ENCODE results near the gene XRCC6.
A peak's percentile ranks its signal among the peaks of the same experiment; 100 is the strongest.
"Not testable (repeated sequence)": the region's sequence is repeated elsewhere in the genome, so short reads cannot be mapped to it uniquely, and the experiment has no call there.

Gene XRCC6

DNA sequence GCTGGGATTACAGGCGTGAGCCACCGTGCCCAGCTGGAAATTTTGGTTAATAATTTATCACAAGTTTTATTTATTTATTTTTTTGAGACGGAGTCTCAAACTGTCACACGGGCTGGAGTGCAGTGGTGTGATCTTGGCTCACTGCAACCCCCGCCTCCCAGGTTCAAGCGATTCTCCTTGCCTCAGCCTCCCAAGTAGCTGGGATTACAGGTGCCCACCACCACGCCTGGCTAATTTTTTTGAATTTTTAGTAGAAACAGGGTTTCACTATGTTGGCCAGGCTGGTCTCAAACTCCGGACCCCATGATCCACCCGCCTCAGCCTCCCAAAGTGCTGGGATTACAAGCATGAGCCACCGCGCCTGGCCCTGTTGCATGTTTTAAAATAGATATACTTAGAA lies 65.8 kb downstream of the XRCC6 start:
- DNase-seq (ENCODE audit: low spot score), result not testable (repeated sequence)

DNA sequence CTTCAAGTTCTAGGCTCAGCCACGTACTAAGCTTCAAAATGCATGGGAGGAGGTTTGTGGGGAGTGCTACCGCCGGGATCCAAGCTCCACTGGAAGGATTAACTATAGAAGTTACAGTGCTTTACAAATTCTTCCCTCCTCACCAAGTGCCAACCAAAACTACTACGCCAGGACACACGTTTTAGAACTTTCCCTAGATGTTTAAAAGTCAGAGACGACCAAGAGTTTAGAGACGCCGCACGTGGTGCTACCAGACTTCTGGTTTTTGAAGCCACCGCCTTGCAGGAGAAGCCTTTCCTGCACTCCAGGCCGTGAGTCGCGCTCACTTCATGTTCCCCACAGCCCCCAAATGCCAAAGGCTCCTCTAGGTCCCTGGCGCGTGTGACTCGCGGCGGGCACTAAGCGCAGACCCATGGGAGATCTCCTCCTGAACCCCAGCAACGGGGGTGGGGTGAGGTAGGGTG lies 66.8 kb downstream of the XRCC6 start:
- peak; percentile 52 for DNase-seq (ENCODE audit: low spot score)

DNA sequence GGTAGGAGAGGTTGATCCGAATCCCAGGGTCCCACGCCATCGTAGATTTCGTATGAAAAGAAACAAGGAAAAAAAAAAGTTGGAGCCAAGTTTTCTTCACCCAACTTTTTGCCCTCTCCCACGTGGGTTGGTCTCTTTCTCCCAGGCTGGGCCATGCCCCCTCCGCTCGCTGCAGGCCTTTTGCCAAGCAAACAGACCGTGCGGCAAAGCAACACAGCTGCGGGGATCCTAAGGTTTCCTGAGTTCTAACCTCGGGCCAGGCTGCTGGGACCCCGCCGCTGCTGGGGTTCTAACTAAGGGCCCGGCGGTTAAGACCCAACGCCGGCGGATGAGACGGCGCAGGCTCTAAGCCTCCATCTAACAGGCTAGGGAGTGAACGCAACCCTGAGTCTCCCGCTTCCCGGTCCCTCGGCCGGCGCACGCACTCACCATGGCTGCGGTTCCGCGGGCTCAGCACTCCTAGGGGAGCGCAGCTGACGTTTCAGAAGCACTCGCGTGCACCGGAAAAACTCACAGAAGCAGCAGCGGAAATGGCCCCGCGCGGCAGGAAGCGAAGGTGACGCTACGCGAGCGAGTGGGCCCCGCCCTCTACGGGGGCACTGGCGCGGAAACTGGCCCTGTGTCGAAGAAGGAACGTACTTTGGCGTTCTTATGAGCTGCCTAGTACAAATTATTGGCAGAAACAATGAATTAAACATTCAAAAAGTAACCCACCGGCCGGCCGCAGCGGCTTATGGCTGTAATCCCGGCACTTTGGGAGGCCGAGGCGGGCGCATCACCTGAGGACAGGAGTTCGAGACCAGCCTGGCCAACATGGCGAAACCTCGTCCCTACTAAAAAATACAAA lies 67.5 kb downstream of the XRCC6 start, which contains the start of gene SNU13:
SNU13 (minus strand) TSS at position 503 of the 847 bp plus-strand sequence; CDS start at position 432, 71 bp downstream.
- DNase-seq (ENCODE audit: low spot score), result peak; percentile 95

DNA sequence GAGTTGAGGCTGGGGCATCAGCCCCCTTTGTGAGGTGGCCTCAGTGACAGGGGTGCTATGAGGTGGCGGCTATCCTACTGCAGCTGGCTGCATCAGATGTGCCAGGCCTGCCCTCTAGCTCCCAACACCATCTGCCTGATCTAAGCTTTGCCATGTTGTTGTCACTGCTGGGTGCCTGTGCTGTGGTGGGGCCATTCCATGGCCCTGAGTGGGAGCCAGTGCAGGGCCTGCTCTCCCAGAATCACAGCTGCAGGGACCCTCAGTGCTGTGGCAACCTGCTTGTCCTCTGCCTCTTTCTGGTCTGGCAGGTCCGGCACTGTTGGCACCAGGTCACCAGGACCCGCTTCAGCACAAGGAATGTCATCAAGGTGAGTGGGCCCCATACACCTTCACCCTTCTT lies 69.4 kb downstream of the XRCC6 start:
- no peak for DNase-seq (ENCODE audit: low spot score)

DNA sequence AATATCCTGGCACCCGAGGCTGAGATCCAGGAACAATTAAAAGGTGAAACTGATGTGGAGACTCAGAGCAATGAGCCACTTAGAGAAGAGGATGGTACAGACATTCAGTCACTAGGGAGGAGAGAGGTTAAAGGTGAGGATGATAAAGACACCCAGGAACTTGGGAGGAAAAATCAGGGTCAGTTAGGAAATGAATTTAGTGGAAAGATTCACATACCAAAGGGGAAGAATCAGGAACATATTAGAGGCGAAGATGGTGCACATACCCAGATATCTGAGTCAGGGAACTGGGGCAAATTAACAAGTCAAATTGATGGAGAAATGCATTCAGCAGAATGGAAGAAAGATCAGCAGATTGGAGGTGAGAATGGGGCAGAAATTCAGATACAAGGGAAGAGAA lies 74.1 kb downstream of the XRCC6 start:
- DNase-seq (ENCODE audit: low spot score), result no peak

DNA sequence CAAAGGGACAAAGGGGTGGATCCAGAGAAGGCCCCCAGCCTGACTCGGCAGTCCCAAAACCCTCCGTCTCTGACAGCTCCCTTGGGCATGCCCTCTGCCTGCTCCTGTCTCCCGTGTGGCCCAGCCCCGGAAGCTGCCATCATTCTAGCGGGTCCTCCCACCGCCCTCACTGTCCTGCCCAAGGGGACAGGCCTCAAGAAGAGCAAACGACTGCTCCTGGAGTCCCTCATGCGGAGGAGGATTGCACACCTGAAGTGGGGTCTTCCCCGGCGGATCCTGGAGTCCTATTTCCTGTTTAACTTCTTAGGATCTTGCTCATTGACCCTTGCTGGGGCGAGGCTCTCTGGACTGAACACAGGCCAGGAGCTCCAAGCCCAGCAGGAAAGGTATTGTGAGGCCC lies 75.6 kb downstream of the XRCC6 start:
- peak; percentile 50 for DNase-seq (ENCODE audit: low spot score)

DNA sequence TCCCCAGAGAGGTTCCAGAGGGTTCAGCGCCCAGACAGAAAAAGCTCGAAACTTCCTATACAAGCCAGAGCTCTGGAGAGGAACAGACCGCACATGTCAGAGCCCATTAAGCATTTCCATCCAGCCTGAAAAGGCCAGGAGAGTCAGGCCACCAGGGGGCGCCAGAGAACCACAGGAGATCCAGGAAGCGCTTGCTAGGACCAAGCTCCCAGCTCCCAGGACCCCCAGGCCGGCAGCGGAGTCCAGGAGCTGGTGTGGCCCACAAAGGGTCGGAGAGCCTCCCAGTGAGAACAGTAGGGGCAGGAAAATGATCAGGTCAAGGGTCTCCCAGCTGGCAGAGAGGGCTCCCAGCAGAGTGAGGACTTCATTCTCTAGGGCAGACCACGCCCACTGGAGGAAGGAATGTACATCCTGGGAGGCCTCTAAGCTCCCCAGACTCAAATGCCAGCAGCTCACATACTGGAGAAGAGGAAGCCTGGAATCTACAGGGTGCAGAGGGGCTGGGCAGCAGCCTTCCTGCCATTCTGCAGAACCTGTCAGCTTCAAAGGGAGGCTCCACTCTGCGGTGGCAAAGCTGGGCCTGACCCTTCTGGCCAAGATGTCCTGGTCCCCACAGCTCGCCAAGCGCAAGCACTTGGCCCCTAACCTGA lies 76.2 kb downstream of the XRCC6 start:
- DNase-seq (ENCODE audit: low spot score), result peak; percentile 90

DNA sequence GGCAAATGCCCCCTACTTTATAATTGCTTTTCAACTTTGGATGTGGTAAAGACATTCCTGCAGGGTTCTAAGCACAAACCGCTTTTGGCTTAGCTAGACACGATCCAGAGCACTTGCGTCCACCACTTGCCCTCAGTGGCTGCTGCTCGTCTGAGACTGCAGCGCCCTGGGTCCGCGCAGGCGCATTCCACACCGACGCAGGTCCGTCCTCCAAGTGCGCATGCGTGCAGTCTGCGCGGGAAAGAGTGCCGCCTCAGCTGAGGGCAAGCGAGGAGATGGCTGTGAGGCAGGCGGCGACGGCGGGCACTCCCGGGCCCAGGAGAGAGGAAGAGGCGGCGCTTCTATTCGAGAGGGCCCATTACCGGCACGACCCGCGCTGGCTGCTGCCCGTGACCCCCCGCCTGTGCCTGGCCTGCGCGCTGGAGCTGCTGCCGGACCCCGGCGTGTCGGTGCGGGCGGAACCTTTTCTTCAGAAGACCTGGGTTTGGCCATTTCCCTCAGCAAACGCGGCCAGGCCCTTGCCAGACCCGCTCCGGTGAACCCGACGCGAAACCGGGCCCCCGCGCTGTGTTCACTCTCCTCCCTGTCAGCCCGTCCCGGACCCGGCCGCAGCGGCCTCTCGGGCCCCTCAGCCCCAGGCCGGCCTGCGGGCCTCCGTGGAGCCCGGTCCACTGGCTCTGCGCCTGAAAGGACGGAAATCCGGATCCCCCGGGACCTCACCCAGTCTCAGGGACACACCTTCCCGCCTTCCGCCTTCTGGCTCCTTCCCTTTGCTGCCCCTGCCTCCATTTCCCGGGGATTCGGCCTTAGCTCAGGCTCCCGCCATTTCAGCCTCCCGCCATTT lies 78.4 kb downstream of the XRCC6 start, which contains the start of gene MEI1:
MEI1 (plus strand) TSS at position 240 of the 844 bp plus-strand sequence; CDS start at position 276, 36 bp downstream.
- DNase-seq (ENCODE audit: low spot score), result peak; percentile 33

DNA sequence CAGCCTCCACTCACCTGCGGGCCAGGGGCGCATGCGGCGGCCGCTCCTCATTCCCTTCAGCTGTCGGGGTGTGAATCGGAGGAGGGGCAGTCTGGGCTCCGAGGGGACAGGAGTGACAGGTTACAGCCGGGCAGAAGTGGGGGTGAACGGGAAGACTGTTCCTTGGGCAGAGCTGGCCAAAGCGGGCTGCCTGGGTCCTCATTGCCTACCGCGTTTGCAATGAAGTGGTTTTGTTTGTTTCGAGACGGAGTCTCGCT lies 78.9 kb downstream of the XRCC6 start:
- no peak for DNase-seq (ENCODE audit: low spot score)

DNA sequence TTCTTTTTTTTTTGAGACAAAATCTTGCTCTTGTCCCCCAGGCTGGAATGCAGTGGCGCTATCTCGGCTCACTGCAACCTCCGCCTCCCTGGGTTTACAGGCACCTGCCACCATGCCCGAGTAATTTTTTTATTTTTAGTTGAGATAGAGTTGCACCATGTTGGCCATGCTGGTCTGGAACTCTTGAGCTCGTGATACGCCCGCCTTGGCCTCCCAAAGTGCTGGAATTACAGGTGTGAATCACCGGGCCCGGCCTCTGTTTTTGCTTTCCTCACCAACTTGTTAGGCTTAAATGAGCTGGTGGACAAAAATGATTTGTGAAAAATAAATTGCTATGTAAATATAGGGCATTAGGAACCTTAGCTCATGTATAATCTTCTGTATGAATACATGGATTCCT lies 81.7 kb downstream of the XRCC6 start:
- DNase-seq (ENCODE audit: low spot score), result no peak

DNA sequence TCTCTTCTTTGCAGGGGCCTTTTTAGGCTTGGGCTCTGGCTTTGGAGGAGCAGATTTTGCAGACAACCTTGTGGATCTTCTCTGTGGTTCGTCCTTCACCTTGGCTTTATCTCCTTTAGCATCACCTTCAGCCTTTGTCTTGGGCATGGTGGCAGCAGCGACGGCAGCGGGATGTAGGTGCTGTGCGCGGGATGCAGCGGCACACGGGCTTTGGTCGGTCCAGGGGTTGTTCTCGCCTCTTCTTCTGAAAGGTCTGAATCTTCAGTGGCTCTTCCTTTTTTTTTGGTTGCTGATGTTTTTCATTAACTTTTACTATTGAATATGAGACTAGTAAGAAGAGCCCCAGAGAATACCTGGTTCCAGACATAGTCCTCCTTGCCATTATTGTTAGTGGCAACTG lies 88.2 kb downstream of the XRCC6 start:
- no peak for DNase-seq (ENCODE audit: low spot score)

DNA sequence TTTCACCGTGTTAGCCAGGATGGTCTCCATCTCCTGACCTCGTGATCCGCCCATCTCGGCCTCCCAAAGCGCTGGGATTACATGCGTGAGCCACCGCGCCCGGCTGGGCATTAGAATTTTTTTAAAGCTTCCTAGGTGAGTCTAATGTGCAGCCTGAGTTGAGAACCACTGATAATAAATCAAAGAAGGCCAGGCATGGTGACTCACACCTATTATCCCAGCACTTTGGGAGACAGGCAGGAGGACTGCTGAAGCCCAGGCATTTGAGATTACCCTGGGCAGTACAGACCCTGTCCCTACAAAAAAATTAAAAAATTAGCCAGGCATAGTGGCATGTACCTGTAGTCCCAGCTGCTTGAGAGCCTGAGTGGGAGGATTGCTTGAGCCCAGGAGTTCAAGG lies 91.9 kb downstream of the XRCC6 start:
- no peak for DNase-seq (ENCODE audit: low spot score)
